HG02642 (cell line): Measurements from ENCODE around the gene MISP3.
"Not testable (repeated sequence)": the region's sequence is repeated elsewhere in the genome, so short reads cannot be mapped to it uniquely, and the experiment has no call there.

Experiments
- ATAC-seq: cut with Tn5 transposase; IDR thresholded peaks from one replicate; pipeline ENCODE4 v1.9.1; 2021; ENCODE audit warnings: mild to moderate bottlenecking; ENCODE audit not compliant: unreplicated experiment, poor library complexity

MISP3 gene

GRCh38 chr19:14072535-14073260 lies at the start of gene MISP3:
TSS of gene MISP3 (plus strand) at chr19:14072786. CDS start at chr19:14073310, 524 bp downstream.
- ATAC-seq = no peak

- no peak for ATAC-seq
These were observed 49.0 kb upstream of the MISP3 start for GRCh38 chr19:14023404-14024235.

GRCh38 chr19:14026652-14027192 lies 45.9 kb upstream of the MISP3 start:
- not testable (repeated sequence) for ATAC-seq

GRCh38 chr19:14027856-14028450 lies 44.6 kb upstream of the MISP3 start, which contains the start of gene RLN3:
TSS of gene RLN3 (plus strand) at chr19:14028148. CDS start at chr19:14028205, 57 bp downstream.
- no peak for ATAC-seq

- ATAC-seq = no peak
These were observed 43.7 kb upstream of the MISP3 start for GRCh38 chr19:14028901-14029300.

- no peak for ATAC-seq
These were observed 41.4 kb upstream of the MISP3 start for GRCh38 chr19:14030997-14031718.

- ATAC-seq = peak; percentile 65
These were observed 40.7 kb upstream of the MISP3 start, which contains the start of gene IL27RA for GRCh38 chr19:14031719-14032480. TSS of gene IL27RA (plus strand) at chr19:14031762. CDS start at chr19:14031873, 111 bp downstream.

GRCh38 chr19:14033946-14034345 lies 38.6 kb upstream of the MISP3 start:
- no peak for ATAC-seq

GRCh38 chr19:14035159-14035558 lies 37.4 kb upstream of the MISP3 start:
- not testable (repeated sequence) for ATAC-seq

- ATAC-seq = no peak
These were observed 36.9 kb upstream of the MISP3 start for GRCh38 chr19:14035706-14036105.

GRCh38 chr19:14039181-14039580 lies 33.4 kb upstream of the MISP3 start:
- no peak for ATAC-seq

GRCh38 chr19:14042659-14043608 lies 29.7 kb upstream of the MISP3 start:
- ATAC-seq = not testable (repeated sequence)

GRCh38 chr19:14047866-14048265 lies 24.7 kb upstream of the MISP3 start:
- not testable (repeated sequence) for ATAC-seq

- no peak for ATAC-seq
These were observed 24.0 kb upstream of the MISP3 start for GRCh38 chr19:14048443-14049153.

GRCh38 chr19:14050512-14050911 lies 22.1 kb upstream of the MISP3 start:
- ATAC-seq = no peak

GRCh38 chr19:14050961-14051360 lies 21.6 kb upstream of the MISP3 start:
- not testable (repeated sequence) for ATAC-seq

GRCh38 chr19:14051980-14052379 lies 20.6 kb upstream of the MISP3 start:
- no peak for ATAC-seq
